DND-41 (cell line): ENCODE measurements around the gene MARK4.

Source experiments
- ATAC-seq: fragments of 200-7000 bp; cut with Tn5 transposase; 3 replicates; pipeline ENCODE4 v1.9.1; 2021; ENCODE audit warnings: low read depth; ENCODE audit not compliant: insufficient read depth
- DNase-seq: peaks from one replicate; pipeline ENCODE4 v3.0.0-alpha.2; 2020
- H2AFZ ChIP-seq: 2 replicates; pipeline ENCODE4 v1.6.0; 2012; ENCODE audit warnings: low read depth, low read length
- H3K27ac ChIP-seq: 2 replicates; pipeline ENCODE4 v1.5.1; 2012; ENCODE audit warnings: low read length, inconsistent platforms
- H3K27me3 ChIP-seq: fragments of 200-600 bp; sonication (generic); 2 replicates; pipeline ENCODE4 v1.6.0; 2012; ENCODE audit warnings: low read length, mild to moderate bottlenecking, inconsistent platforms; ENCODE audit not compliant: insufficient read depth, poor library complexity
- H3K36me3 ChIP-seq: 2 replicates; pipeline ENCODE4 v1.5.1; 2012; ENCODE audit warnings: low read length, inconsistent platforms; ENCODE audit not compliant: insufficient read depth
- H3K4me1 ChIP-seq: 2 replicates; pipeline ENCODE4 v1.5.1; 2012; ENCODE audit warnings: mild to moderate bottlenecking, low read length; ENCODE audit not compliant: insufficient read depth
- H3K4me2 ChIP-seq: 2 replicates; pipeline ENCODE4 v1.6.0; 2012; ENCODE audit warnings: mild to moderate bottlenecking, moderate library complexity, low read length, inconsistent platforms; ENCODE audit not compliant: insufficient read depth
- H3K4me3 ChIP-seq, 2 experiments: fragments of 200-600 bp in 1 of 2; shearing (Covaris generic) in 1 of 2; 2 replicates each; pipeline ENCODE4 v1.5.1; 2012 to 2016; ENCODE audit warnings: inconsistent platforms in 2 of 2, low read length in 2 of 2, mild to moderate bottlenecking in 2 of 2, low read depth in 1 of 2, moderate library complexity in 1 of 2
- H3K79me2 ChIP-seq: 2 replicates; pipeline ENCODE4 v1.6.0; 2012; ENCODE audit warnings: low read length, inconsistent platforms; ENCODE audit not compliant: insufficient read depth
- H3K9ac ChIP-seq: 2 replicates; pipeline ENCODE4 v1.6.0; 2012; ENCODE audit warnings: low read depth, mild to moderate bottlenecking, inconsistent platforms, low read length, moderate library complexity
- H3K9me3 ChIP-seq: 2 replicates; pipeline ENCODE4 v1.5.1; 2012; ENCODE audit warnings: low read length, moderate library complexity, mild to moderate bottlenecking, inconsistent platforms; ENCODE audit not compliant: insufficient read depth, severe bottlenecking
- H4K20me1 ChIP-seq: 2 replicates; pipeline ENCODE4 v1.6.0; 2012; ENCODE audit warnings: low read length; ENCODE audit not compliant: insufficient read depth
- EZH2 ChIP-seq: IDR thresholded peaks from 3 replicates; pipeline ENCODE4 v1.6.1; 2012; ENCODE audit warnings: borderline replicate concordance, low read depth, mild to moderate bottlenecking, moderate library complexity, low read length, inconsistent platforms; ENCODE audit not compliant: severe bottlenecking
- TF ChIP-seq, protein P1 (sequence below): IDR thresholded peaks from 2 replicates; pipeline ENCODE4 v1.5.1; 2012; ENCODE audit warnings: borderline replicate concordance, low read length, moderate library complexity, mild to moderate bottlenecking; ENCODE audit not compliant: poor library complexity, severe bottlenecking; ENCODE audit errors: extremely low read depth

Gene MARK4

DNA sequence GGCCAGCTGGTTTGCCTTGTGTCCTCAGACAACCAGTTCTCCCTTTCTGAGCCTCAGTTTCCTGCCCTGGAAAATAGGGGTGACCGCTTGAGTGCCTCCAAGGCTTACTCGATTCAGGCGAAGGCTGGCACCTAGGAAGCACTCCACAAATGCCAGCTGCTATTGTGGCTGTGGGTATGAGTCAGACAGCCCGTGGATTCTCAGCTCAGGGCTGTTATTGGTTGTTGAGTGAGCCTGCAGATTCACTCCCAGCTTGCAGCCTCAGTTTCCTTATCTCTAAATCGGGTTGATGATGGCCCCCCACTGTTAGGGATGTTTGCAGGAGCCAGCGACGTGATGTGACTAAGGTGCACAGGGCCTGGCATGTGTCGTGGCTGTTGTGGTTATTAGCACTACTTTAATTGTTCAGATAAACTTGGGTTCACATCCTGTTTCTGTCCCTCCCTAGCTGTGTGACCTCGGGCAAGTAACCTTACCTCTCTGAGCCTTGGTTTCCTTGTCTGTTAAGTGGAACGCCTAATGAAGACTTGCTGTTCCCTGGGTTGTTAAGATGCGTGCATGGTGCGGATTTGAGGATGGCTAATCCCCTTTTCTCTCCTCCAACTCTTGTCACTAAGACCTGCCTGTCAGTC lies 2.4 kb downstream of the MARK4 start:
- Histone ChIP-seq H3K4me1 (peaks cover 41% of the 10 kb centered on the region), H3K9ac (peak overlapping the region; percentile 72; the same call in 1 of the 2 replicates), H4K20me1 (peaks cover 28% of the 10 kb centered on the region), H2AFZ (no peak overlapping the region), H3K79me2 (peaks cover 44% of the 10 kb centered on the region), H3K27me3 (no peaks in the 10 kb centered on the region), H3K4me2 (peak overlapping the region; percentile 83), H3K4me3 (peak overlapping the region in 1 of 2 experiments; percentile 91; a peak in 1 of 4 replicates), H3K9me3 (no peaks in the 10 kb centered on the region), H3K27ac (peak overlapping the region; percentile 13; the same call in 1 of the 2 replicates), H3K36me3 (peaks cover 4% of the 10 kb centered on the region; the same call in 1 of the 2 replicates)
- DNase-seq (peak; percentile 11), ATAC-seq (no peak)
- TF ChIP-seq EZH2 = no peak

DNA sequence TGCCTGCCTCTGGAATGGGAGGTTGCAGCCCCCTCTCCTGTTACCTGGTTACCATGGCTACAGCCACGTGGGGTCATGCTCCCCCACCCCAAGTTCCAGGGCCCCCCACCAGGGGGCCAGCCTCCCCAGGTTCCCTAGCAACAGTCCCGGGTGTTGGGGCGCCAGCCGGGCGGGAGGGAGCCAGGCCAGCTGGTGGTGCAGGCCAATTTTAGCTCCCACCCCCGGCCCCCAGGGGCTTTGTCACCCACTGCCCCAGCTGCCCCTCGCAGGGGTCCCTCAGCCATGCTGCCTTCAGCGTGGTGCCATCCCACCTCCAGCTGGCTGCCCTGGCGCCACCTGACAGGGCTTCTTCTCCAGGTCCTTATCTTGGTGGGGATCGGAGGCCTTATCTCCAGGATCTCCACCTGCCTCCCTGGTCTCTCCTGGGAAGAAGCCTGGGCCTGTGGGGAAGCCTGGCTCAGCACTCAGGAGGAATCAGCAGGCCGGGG lies 3.0 kb downstream of the MARK4 start:
- Histone ChIP-seq H3K9me3 (no peaks in the 10 kb centered on the region), H3K27ac (no peak overlapping the region), H2AFZ (no peak overlapping the region), H3K4me3 (no peak overlapping the region; a peak in 1 of 4 replicates), H4K20me1 (peaks cover 28% of the 10 kb centered on the region), H3K79me2 (peaks cover 46% of the 10 kb centered on the region), H3K9ac (no peak overlapping the region), H3K4me1 (peaks cover 35% of the 10 kb centered on the region), H3K27me3 (no peaks in the 10 kb centered on the region), H3K4me2 (peak overlapping the region; percentile 83), H3K36me3 (peaks cover 9% of the 10 kb centered on the region; the same call in 1 of the 2 replicates)
- ATAC-seq (no peak), DNase-seq (peak; percentile 12)
- TF ChIP-seq EZH2 = no peak
- TF ChIP-seq, protein P1, sequence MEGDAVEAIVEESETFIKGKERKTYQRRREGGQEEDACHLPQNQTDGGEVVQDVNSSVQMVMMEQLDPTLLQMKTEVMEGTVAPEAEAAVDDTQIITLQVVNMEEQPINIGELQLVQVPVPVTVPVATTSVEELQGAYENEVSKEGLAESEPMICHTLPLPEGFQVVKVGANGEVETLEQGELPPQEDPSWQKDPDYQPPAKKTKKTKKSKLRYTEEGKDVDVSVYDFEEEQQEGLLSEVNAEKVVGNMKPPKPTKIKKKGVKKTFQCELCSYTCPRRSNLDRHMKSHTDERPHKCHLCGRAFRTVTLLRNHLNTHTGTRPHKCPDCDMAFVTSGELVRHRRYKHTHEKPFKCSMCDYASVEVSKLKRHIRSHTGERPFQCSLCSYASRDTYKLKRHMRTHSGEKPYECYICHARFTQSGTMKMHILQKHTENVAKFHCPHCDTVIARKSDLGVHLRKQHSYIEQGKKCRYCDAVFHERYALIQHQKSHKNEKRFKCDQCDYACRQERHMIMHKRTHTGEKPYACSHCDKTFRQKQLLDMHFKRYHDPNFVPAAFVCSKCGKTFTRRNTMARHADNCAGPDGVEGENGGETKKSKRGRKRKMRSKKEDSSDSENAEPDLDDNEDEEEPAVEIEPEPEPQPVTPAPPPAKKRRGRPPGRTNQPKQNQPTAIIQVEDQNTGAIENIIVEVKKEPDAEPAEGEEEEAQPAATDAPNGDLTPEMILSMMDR = peak; percentile 45

DNA sequence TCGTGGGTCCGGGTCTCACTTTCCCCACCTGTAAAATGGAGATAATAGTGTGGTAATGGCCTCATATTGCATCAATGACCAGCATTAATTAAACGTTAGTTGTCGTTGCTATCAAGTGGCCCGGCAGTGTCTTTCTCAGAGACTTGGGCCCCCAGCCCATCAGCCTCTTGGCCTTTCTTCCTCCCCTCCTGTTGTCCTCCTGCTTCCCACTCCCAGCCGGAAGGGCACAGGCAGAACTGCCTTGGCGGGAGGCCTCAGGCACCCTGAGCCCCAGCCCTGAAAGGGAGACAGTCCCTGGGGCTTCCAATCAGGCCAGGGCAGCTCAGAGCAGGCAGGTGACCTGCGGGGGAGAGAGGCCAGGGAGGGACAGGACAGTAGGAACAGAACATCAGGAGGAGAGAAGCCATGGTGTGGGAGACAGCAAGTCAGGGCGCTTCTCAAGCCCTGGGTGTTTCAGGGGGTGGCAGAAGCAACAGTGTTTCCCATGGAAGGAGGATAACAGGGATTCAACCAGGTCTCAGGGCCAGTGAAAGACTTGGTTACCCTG lies 4.6 kb downstream of the MARK4 start:
- peaks cover 28% of the 10 kb centered on the region for H4K20me1 ChIP-seq
- no peak for ATAC-seq

DNA sequence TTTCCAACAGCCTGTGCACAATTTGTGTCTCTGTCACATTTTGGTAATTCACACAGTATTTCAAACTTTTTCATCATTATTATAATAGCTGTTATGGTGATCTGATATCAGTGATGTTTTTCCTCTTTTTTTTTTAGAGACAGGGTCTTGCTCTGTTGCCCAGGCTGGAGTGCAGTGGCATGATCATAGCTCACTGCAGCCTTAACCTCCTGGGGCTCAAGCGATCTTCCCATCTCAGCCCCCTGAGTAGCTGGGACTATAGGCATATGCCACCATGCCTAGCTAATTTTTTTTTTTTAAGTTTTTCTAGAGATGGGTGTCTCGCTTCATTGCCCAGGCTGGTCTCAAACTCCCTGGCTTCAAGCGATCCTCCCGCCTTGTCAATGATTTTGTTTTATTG lies 5.8 kb downstream of the MARK4 start:
- Histone ChIP-seq H3K4me1 (peaks cover 24% of the 10 kb centered on the region), H3K79me2 (peaks cover 42% of the 10 kb centered on the region), H4K20me1 (peaks cover 28% of the 10 kb centered on the region), H2AFZ (no peak overlapping the region), H3K36me3 (peaks cover 9% of the 10 kb centered on the region; the same call in 1 of the 2 replicates), H3K4me2 (no peak overlapping the region), H3K4me3 (no peak overlapping the region), H3K9ac (no peak overlapping the region), H3K9me3 (no peaks in the 10 kb centered on the region), H3K27ac (no peak overlapping the region), H3K27me3 (no peaks in the 10 kb centered on the region)
- no peak for TF ChIP-seq EZH2
- TF ChIP-seq, protein P1 = no peak
- DNase-seq (no peak), ATAC-seq (no peak)

More for the DNA sequence above, 4.6 kb downstream of the MARK4 start:
- no peak overlapping the region for H3K27ac ChIP-seq
- H3K79me2 ChIP-seq = peaks cover 46% of the 10 kb centered on the region
- no peak overlapping the region for H2AFZ ChIP-seq
- H3K4me1 ChIP-seq = peaks cover 26% of the 10 kb centered on the region
- no peaks in the 10 kb centered on the region for H3K27me3 ChIP-seq
- no peak for TF ChIP-seq EZH2
- TF ChIP-seq, protein P1 = no peak
- DNase-seq = no peak
- H3K9me3 ChIP-seq = no peaks in the 10 kb centered on the region
- no peak overlapping the region for H3K9ac ChIP-seq
- H3K4me3 ChIP-seq = no peak overlapping the region
- H3K4me2 ChIP-seq = no peak overlapping the region
- peaks cover 9% of the 10 kb centered on the region; the same call in 1 of the 2 replicates for H3K36me3 ChIP-seq
